Lower leg skin (tissue), 3 donors: ENCODE measurements around the gene CDC42SE2.

Experiments used
- CTCF ChIP-seq, 3 donors: fragments of 450-650 bp; IDR thresholded peaks; one replicate each; pipeline ENCODE4 v1.5.1; 2016; ENCODE audit warnings: antibody characterized with exemption in 3 of 3, mild to moderate bottlenecking in 3 of 3, moderate library complexity in 2 of 3
- POLR2A ChIP-seq, 2 donors: fragments of 450-650 bp; IDR thresholded peaks; one replicate each; pipeline ENCODE4 v1.6.1; 2016 to 2017; ENCODE audit warnings: antibody characterized with exemption in 2 of 2, mild to moderate bottlenecking in 1 of 2, moderate library complexity in 1 of 2

GRCh38 chr5:131406076-131406475 lies 142.2 kb downstream of the CDC42SE2 start:
- TF ChIP-seq CTCF (IDR thresholded peaks at IDR 0.05), result no peak
- no peak for TF ChIP-seq POLR2A (IDR thresholded peaks at IDR 0.05)
